HG03159 (cell line): ENCODE data around the gene ITGA6.

ENCODE experiments used
- ATAC-seq: cut with Tn5 transposase; IDR thresholded peaks from one replicate; pipeline ENCODE4 v1.9.1; 2021; ENCODE audit warnings: mild to moderate bottlenecking, moderate library complexity; ENCODE audit not compliant: unreplicated experiment

ITGA6 gene

DNA sequence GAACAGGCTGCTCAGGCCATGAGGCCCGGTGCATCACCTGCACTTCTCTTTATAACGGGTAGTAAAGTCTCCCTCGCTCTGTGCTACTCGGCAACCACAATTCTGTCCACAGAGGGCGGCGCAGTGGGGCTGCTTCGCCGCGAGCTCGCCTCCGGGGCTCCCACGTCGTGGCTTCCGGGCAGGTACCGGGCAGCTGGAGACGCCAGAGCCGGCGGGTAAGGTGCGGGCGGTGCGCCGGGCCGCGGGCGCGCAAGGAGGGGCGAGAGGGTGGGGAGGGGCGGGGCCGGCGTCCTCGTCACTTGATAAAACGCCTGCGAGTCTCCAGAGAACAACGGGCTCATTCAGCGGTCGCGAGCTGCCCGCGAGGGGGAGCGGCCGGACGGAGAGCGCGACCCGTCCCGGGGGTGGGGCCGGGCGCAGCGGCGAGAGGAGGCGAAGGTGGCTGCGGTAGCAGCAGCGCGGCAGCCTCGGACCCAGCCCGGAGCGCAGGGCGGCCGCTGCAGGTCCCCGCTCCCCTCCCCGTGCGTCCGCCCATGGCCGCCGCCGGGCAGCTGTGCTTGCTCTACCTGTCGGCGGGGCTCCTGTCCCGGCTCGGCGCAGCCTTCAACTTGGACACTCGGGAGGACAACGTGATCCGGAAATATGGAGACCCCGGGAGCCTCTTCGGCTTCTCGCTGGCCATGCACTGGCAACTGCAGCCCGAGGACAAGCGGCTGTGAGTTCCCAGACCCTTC is at the start of gene ITGA6:
ITGA6 (plus strand) TSS at position 331 of the 734 bp plus-strand sequence.
- ATAC-seq = no peak

DNA sequence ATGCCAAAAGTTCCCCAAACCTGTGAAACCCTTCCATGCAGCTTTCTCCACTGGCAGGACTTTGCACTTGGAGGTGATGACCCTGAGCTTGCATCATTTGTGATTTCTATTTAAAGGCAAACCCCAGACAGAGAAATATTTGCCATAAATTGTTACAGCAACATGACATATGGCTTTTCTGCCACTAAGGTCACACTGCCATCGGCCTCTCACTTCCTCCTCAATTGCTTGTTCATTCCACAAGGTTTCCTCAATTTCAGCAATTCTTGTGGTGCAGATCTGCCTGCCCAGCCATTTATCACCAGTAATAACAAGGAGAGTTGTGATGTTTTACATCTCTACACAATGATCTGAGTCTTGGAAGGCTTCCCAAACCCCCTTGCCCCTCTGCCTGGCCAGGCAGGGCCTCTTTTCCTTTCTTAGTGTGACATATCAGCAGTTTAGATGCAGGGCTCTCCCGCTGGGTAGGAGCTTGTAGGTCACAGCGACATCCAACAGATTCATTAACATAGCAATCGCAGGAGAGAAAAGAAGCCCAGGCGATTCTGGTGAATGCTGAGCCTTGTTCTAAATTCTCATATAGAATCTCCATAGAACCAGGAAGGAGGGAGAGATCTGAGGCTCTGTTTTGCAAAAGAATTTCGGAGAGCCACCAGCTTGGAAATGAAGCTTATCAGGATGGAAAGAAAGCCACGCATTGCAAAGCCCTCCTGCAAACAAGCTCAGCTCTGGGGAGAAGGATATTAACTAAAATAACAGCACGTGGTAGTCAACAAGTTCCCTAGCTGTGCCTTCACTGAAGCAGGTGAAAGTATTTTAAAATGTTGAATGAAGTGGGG is 46.7 kb upstream of the ITGA6 start:
- no peak for ATAC-seq

DNA sequence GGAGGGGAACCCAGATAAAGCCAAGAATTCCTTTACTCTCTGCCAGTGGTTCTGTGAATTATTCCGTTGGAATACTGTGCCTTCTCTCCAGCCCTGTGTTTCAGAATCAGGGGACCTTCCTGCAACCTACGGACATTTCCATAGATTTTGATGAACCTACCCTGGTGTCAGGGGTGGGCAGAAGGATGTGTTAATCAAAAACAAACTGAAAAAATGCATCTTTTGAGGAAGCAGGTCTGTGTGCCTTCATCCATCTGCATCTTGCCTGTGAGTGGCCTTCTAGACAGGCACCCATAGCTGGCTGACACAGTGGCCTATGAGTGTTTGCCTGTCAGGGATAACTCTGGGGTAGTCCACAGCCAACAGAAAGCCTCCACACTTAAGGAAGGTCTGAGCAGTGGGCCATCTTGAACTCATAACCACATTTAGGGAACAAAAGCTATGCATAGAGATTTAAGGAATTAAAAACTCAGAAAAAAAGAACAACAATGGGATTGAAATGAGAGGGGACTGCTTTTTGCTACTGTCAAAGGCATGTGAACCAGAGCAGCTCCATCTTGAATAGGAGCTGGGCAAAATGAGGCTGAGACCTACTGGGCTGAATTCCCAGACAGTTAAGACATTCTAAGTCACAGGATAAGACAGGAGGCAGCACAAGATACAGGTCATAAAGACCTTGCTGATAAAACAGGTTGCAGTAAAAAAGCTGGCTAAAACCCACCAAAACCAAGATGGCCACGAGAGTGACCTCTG is 45.9 kb upstream of the ITGA6 start:
- ATAC-seq = no peak

DNA sequence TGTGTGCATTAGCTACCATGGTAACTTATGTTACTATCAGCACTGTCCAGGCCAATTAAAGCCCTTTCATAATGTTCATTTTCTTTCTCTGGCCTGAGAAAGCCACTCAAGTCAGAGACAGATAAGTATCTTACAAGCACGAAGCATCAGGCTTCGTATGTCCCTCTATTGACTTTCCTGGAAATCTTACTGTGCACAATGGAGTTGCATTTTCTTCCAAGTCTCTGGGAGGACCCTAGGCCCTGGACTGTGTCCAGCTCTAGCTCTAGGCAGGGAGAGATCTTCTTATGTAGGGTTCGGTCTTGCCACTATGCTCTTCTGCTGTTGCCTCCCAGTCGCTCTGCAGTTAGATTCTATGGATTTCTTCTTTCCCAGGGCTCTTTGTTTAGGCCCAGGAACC is 40.0 kb upstream of the ITGA6 start:
- ATAC-seq = no peak

DNA sequence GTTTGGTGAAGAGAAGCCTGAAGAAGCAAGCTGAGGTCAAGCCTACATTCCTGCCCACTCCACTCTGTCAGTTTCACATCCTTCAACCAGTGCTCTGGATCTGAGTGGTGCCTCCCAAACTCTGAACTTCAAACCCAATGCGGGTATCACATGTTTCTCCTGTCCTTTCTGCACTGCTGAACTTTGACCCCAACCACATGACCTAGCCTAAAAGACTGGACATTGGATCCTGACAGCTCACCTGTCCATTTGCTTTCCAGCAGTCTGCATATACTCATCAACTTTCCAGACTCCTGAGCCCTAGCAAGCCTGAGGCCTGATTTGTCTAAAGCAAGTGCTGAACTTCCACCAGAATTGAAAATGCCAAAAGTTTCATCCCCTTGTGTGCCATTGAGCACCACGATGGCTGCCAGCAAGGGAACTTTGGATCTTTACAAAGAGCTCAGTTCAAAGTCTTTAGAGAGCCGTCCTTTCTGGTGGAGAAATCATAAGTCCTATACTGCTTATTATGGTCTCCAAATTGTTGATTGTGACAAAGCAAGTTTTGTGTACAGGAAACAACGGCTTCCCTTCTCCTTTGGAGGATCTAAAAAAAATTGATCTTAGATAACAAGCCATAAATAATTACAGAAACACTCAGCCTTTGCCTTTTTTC is 37.6 kb upstream of the ITGA6 start:
- no peak for ATAC-seq

DNA sequence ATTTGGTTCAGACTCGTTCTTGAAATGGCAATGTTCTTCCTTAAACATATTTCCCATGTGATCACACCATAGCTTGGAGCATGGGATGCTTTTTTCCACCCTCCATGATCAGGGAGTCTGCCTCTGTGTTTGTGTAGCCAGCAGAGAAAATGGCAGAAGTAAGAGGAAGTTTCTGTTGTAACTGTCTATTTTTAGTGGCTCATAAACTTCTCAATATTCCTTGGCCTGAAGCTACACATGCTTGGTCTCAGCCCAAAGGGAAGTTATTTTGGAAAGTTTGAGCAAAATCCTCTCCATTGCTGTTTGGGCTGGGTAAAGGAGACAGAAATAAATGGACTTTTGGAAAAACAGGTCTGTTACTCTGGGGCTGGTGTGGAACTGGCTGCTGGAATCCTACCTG is 33.4 kb upstream of the ITGA6 start:
- no peak for ATAC-seq

DNA sequence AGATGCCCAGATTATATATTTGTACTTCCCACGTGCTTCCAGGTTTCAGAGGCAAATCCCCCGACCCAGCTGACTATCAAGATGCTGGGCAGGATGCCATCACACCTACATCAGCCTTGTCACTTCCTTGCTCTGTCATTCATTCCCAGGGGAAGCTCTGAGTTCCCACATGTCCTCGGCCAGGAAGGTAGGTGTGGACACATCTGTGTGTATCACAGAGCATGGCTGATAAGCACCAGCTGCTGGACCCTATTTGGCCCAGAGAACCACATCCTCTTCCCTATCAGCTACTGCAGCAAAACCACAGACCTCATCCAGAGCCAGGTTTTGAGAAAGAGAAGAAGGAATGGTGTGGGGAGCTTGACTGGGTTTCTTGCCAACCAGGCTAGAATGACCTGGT is 31.9 kb upstream of the ITGA6 start:
- no peak for ATAC-seq

DNA sequence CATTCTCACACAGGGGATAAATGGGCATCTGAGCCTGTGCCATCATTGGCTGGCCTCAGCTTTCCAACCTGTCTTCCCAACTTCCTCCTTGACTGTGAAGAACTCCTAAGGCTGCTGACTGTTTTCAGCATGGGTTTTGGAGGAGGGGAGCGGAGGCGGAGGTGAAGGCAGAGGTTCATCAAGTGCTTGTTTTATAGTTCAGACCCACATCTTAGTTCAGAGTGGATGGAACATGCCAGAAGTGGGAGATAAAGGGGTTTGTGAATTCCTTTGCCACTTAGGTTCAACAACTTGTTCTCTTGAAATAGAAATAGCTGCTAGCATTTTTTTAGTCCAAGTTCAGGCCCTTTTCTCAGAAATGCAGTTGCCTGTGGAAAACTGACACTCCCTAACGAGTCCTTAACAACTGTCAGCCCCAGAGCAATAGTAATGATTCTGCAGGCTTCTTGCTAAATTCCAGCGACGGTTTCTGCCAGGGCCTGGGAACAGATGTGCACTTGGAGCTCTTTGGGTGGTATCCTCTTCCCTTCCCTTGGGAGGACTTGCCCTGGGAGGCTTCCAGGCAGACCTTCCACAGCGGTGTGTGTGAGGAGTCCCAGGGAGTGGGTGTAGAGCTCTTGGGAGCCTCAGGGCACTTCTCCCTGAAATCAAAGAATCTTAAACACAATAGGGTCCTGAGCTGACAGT is 30.1 kb upstream of the ITGA6 start:
- no peak for ATAC-seq

DNA sequence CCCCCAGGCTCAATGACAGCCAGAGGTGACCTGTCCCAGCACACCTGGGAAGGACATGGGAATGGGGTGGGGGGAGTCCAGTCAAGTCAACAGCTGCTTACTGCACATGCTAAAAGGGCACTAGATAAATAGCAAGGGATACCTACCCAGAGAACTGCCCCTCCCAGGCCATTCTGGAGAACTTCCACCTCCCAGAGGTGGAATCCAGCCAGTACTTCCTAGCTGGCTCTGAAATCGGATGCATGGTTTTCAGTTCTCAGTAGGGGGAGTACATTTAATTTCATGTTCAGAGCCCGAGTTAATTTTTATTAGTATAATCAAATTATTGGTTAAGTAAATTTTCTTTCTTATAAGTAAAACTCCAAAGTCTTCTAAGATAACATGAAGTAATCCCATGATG is 28.9 kb upstream of the ITGA6 start:
- ATAC-seq = no peak

DNA sequence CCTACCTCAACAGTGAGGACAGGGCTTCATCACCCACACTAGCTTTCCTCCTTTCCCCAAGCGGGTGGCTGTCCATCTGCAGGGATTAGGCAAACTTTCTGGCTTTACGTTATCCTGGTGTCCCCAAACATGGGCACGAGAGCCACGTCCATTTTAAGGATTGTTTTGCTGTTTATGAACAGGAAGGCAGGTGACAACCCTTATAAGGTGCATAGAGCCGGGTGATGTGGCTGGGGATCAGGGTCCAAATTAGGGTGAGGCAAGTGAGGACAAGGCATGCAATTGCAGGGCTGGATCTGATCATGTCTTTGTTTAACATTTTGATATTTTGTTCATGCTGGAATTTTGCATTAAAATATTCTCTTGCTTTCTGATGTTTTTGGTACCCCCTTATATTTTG is 27.6 kb upstream of the ITGA6 start:
- ATAC-seq = no peak

DNA sequence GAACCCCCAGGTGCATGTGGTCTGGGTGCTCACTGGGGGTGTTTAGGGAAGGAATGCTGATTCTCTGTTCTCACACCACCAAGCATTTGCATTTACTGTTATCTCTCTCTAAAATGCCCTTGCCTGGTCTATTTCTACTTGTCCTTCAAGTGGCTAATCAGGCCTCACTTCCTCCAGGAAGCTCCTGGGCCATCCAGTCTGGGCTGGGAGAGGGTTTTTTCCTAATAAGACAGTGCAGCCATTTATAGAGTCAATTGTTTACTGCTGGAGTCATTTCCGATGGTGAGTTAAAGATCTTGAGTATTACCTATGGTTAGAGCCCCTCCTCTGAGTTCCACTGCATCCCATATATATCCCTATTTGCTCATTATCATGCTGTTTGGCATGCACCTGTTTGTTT is 25.2 kb upstream of the ITGA6 start:
- no peak for ATAC-seq

DNA sequence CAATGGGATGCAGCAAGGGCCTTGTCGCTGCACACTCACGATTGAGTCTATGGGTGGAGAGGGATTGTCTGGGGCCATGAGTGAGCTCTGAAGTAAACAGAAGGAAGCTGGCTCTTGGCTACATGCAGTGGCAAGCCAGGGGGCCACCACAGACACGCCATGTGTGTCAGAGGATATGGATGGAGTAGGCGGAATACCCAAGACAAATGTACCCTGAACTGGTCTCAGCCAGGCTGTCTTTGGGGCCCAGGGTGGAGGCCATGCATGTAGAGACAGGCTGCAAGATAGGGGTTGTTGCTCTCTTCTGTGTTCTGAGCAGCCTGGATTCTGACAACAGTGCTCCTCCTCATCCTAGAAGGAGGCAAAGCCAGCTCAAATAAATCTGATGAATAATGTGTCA is 24.0 kb upstream of the ITGA6 start:
- no peak for ATAC-seq

DNA sequence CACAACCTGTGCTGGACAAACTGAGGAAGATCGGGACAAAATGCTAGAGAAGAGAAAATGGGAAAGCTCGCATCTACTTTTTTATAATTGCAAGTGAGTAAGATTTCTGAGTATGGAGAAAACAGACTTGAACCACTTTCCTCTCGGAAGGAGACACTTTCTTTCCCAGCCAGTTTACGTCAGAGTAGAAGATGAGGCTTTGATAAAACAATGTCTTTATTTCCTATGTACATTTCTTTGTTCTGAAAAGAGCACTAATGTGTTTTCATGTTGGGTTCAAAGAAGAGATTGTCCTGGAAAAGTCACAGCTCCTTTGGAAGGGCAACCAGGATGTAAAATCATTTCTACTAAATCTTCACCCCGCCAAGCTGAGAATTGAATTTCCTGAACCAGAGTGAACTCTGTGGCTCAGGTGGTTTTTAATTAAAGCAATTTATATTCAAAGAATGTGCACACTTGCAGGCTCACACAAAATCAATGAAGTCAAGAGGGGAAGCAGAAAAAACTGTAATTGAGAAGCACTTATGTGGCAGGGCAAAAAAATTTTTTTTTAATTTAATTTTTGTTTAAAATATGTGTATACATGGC is 23.4 kb upstream of the ITGA6 start:
- ATAC-seq = no peak

DNA sequence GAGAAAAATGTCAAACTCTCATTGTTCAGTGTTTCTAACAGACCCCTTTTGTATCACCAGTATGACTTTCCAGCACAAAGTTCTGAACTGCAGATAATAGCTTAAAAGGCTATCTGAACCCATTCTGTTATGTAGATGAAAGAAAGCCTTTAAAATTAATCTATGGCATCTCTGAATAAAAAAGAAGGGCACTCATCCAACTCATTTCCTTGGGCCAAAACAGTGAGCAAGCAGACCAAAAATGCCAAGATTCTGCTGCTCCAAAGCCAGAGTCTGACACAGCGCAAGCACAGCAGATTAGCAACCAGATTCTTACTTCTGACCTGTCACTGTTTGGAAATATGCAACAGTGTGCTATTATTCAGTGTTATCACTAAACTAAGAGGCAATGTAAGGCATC is 22.6 kb upstream of the ITGA6 start:
- ATAC-seq = no peak

DNA sequence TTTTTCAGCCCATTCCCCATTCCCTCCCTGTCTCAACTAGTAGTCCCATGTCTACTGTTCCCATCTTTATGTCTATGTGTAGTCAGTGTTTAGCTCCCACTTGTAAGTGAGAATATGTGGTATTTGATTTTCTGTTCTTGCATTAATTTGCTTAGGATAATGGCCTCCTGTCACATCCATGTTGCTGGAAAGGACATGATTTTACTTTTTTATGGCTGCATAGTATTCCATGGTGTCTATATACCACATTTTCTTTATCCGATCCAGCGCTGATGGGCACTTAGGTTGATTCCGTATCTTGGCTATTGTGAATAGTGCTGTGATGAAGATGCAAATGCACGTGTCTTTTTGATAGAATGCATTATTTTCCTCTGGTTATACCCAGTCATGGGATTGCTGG is 21.7 kb upstream of the ITGA6 start:
- ATAC-seq = no peak

DNA sequence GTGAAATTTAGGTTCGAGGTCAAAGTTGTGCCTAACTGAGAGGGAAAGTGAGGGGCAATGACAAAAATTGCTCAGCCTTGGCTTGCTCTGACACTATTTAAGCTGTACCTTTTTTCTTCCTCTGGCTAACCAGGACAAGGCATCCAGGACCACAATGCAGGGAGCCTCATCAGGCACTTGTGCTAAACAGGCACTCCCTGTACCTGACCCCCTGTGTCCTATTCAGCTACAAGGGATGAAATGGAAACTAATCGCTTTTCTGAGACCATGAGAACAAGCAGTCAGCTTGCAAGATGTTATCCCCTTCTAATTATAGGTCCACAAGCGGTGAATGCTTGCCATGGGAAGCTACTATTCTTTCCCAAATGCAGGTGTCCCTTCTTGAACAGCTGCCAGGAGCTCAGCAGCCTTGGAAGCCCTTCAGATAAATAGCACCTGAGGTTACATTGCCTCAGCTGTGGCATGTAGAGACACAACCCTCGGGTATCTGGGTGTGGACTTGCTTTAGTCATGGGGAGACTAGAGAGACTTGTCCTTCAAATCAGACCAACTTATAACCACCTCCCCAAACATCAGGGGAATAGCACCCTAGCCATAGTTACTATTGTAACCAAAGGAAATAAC is 19.1 kb upstream of the ITGA6 start:
- no peak for ATAC-seq

DNA sequence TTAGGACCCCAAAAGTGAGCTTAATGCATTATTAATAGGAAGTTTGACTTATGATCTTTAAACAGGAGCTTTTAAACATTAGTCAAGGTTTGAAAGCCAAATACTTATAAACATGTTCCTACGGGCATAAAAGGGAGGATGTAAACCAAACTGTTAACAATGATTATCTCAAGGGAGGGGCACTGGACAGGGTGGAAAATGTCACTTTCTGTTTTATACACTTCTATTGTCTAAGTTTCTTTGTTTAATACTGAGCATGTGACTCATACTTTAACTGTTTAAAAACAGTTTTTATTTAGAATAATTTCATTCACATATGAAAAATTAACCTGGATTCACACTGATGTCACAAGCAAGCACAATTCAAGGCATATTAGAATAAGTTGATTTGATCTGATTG is 18.3 kb upstream of the ITGA6 start:
- no peak for ATAC-seq

DNA sequence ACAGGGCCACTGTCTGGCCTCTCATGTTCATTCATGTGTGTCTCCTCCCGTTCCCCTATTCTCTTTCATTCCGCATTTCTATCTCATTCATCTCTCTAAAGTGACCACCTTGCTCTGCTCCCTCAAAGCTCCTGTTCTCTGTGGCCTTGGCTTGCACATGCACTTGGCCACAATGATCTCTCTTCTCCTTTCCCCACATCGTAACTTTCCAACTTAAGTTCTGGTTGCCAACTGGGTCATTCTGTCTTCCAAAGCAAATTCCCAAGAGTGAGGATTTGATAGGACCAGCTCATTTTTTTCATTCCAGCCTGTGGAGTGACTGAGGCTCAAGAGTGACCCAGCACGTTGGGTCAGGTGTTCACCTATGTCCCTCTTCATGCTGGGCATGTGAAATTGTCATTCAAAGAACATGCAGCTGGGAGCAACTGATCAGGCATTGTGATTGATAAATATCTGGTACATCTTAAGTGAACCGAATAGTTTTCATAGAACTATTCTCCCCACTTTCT is 14.3 kb upstream of the ITGA6 start:
- ATAC-seq = no peak

DNA sequence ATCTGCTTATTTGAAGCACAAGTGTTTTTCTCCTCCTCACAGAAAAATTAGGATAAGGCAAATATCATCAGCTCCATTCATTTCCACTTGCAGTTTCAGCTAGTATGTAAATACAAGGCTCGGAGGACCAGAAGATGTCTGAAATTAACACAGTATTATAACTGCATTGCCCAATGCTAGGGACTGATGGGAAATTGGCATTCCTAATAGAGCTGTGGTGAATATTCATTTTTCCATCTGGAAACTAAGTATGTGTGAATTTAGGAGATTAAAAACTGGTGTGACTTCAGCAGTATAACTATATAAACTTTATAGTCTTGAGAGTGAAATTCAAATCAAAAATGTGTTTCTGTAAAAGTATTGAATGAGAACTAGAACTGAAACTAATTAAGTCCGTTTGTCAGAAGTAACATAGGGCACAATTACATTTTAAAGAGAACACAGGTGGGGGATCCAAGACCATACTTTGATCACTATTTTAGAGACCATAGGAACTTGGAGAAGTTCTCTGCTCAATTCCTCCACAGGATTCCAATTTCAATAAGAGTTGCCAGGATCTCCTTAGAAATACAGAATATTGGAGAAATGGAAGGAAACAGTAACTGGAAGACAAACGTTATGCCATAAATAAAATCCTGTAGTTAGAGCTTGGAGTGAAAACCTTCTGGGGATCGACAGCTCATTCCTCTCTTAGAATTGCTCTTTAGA is 12.1 kb upstream of the ITGA6 start:
- no peak for ATAC-seq
